ENCODE data around the gene SBNO2. TPM values are rescaled to one million over a fixed set of nuclear protein-coding genes. Genes with fewer than 3 reads are reported as not detected.
A peak's percentile ranks its signal among the peaks of the same experiment; 100 is the strongest.

Gene SBNO2
- total and polyA plus RNA-seq, 9 of the 15 experiments (the other 6 are each of a cell fraction or from before 2014, with no cell fraction given): 0.01 to 46.2 (median 6.7) TPM

GRCh38 chr19:1210227-1210538 lies 36.1 kb upstream of the SBNO2 start:
- no peak overlapping the region for H2AFZ ChIP-seq (ENCODE audit: low read depth, low read length)
- DNase-seq (ENCODE audit: extremely low read depth in 1 of 4, low spot score in 3 of 4) (no peak), ATAC-seq (no peak), FAIRE-seq (no peak)
- in situ Hi-C loops (cut with MboI) (no loop called here), intact Hi-C loops (cut with micrococcal nuclease) (no loop called here)
- CTCF ChIA-PET (ENCODE audit: low intra/inter-chr PET ratio): no interaction called here
- no TSS peak for BruUV-seq (replicated peaks)
- H3K27me3 ChIP-seq (ENCODE audit: control insufficient read depth in 2 of 2, insufficient read depth in 2 of 2, low read length in 2 of 2): no peaks in the 10 kb centered on the region
- POLR2A ChIA-PET: no interaction called here
- peaks cover 54% of the 10 kb centered on the region for H4K20me1 ChIP-seq (replicated peaks; ENCODE audit: control insufficient read depth, insufficient read depth, low read length)
- H3K79me2 ChIP-seq (ENCODE audit: control insufficient read depth, insufficient read depth, low read length): peaks cover 90% of the 10 kb centered on the region
- H3K9ac ChIP-seq (ENCODE audit: insufficient read depth in 1 of 2, low read depth in 2 of 2, low read length in 2 of 2): peak overlapping the region in 1 of 2 experiments; percentile 83; a peak in 2 of 4 replicates
- H3K9me1 ChIP-seq (ENCODE audit: control insufficient read depth, insufficient read depth, low read length): peaks cover 21% of the 10 kb centered on the region
- H3K4me2 ChIP-seq (ENCODE audit: insufficient read depth, low read length): no peak overlapping the region
- 97% methylated on average over 10 of the region's 13 CpGs for WGBS (ENCODE audit: insufficient coverage, low coverage, missing lambda C conversion rate)
- no peak overlapping the region for H3K4me3 ChIP-seq
- peaks cover 65% of the 10 kb centered on the region; the same call in 2 of the 3 replicates for H3K36me3 ChIP-seq (ENCODE audit: control insufficient read depth, insufficient read depth, low read length)
- H3K4me1 ChIP-seq (replicated peaks in 1 of 2; ENCODE audit: control insufficient read depth in 2 of 2, insufficient read depth in 2 of 2, low read length in 2 of 2): peaks cover 24 to 80% of the 10 kb centered on the region in 2 experiments
- H3K9me3 ChIP-seq (replicated peaks; ENCODE audit: control insufficient read depth, insufficient read depth, low read depth, low read length): no peaks in the 10 kb centered on the region
- no peak overlapping the region for H3K27ac ChIP-seq (ENCODE audit: extremely low read depth, low read depth, low read length)
- no peak for TF ChIP-seq SMC3 (conservative IDR thresholded peaks at IDR 0.05; ENCODE audit: insufficient read depth, low read depth, low read length)
- TF ChIP-seq CTCF (IDR thresholded peaks at IDR 0.05 in 2 of 3, conservative IDR thresholded peaks at IDR 0.05 in 1 of 3; ENCODE audit: insufficient read depth in 2 of 3, low read depth in 1 of 3, low read length in 3 of 3): no peak
- TF ChIP-seq RNF219 (CRISPR knock-in tag; IDR thresholded peaks at IDR 0.05): no peak
- TF ChIP-seq BRD4 (IDR thresholded peaks at IDR 0.05): no peak
- TF ChIP-seq ZNF511 (CRISPR knock-in tag; IDR thresholded peaks at IDR 0.05): no peak
- TF ChIP-seq POLR2G (IDR thresholded peaks at IDR 0.05; ENCODE audit: low read depth, low read length): peak; percentile 60
- TF ChIP-seq NR3C1 (CRISPR knock-in tag; IDR thresholded peaks at IDR 0.05): no peak
- TF ChIP-seq ZNF165 (CRISPR knock-in tag; IDR thresholded peaks at IDR 0.05; ENCODE audit: borderline replicate concordance): no peak
- TF ChIP-seq NONO (IDR thresholded peaks at IDR 0.05; ENCODE audit: low read depth in 2 of 2, low read length in 1 of 2): no peak
- TF ChIP-seq OTX1 (CRISPR knock-in tag; IDR thresholded peaks at IDR 0.05): no peak
- no peak for TF ChIP-seq HEY1 (CRISPR knock-in tag; IDR thresholded peaks at IDR 0.05; ENCODE audit: borderline replicate concordance)
- no peak for TF ChIP-seq MCM2 (IDR thresholded peaks at IDR 0.05; ENCODE audit: low read depth)
- TF ChIP-seq RBFOX2 (IDR thresholded peaks at IDR 0.05; ENCODE audit: low read depth, low read length): peak; percentile 37
- TF ChIP-seq FOXJ3 (CRISPR knock-in tag; IDR thresholded peaks at IDR 0.05): no peak
